Measurements from ENCODE around the gene ACVR2A.
A peak's percentile ranks its signal among the peaks of the same experiment; 100 is the strongest.

Gene ACVR2A

GRCh38 chr2:147844697-147845410 is at the start of gene ACVR2A:
Gene ACVR2A (plus strand): TSS chr2:147845029. CDS start chr2:147845153, 124 bp downstream.
- DNase-seq = peak; percentile 53 to 86 (median 84)

- no peak for DNase-seq
Observed at GRCh38 chr2:147800316-147800715, 44.5 kb upstream of the ACVR2A start.

GRCh38 chr2:147806846-147807245 is 38.0 kb upstream of the ACVR2A start:
- DNase-seq = no peak

- DNase-seq = no peak
Observed at GRCh38 chr2:147808520-147808919, 36.3 kb upstream of the ACVR2A start.

GRCh38 chr2:147810883-147811765 is 33.7 kb upstream of the ACVR2A start:
- no peak for DNase-seq

- no peak for DNase-seq
Observed at GRCh38 chr2:147818741-147819140, 26.1 kb upstream of the ACVR2A start.

- DNase-seq = no peak
Observed at GRCh38 chr2:147824620-147825019, 20.2 kb upstream of the ACVR2A start.

- no peak for DNase-seq
Observed at GRCh38 chr2:147826278-147827087, 18.3 kb upstream of the ACVR2A start.

GRCh38 chr2:147827088-147827375 is 17.8 kb upstream of the ACVR2A start:
- DNase-seq = no peak

- DNase-seq = peak in 1 of 3 experiments; percentile 32
Observed at GRCh38 chr2:147829106-147829505, 15.7 kb upstream of the ACVR2A start.

- DNase-seq = peak in 1 of 3 experiments; percentile 5
Observed at GRCh38 chr2:147836099-147836498, 8.7 kb upstream of the ACVR2A start.

GRCh38 chr2:147843391-147843863 is 1.4 kb upstream of the ACVR2A start:
- peak in 2 of 3 experiments; percentile 26 to 90 for DNase-seq

- DNase-seq = peak; percentile 87 to 97 (median 97)
Observed at GRCh38 chr2:147843864-147844696, 749 bp upstream of the ACVR2A start.

GRCh38 chr2:147845411-147845971 is 662 bp downstream of the ACVR2A start:
- peak; percentile 13 to 73 (median 55) for DNase-seq

- peak in 2 of 3 experiments; percentile 6 to 43 for DNase-seq
Observed at GRCh38 chr2:147846412-147847081, 1.7 kb downstream of the ACVR2A start.

GRCh38 chr2:147847746-147848391 is 3.0 kb downstream of the ACVR2A start:
- no peak for DNase-seq

- DNase-seq = no peak
Observed at GRCh38 chr2:147850838-147851237, 6.0 kb downstream of the ACVR2A start.

GRCh38 chr2:147851244-147851930 is 6.6 kb downstream of the ACVR2A start:
- DNase-seq = peak in 1 of 3 experiments; percentile 23

GRCh38 chr2:147854557-147855134 is 9.8 kb downstream of the ACVR2A start:
- peak in 1 of 3 experiments; percentile 25 for DNase-seq

GRCh38 chr2:147855316-147855715 is 10.5 kb downstream of the ACVR2A start:
- DNase-seq = no peak

All from NCI-H1417 (cell line).